ENCODE measurements around the gene GCLC.

Gene GCLC

DNA sequence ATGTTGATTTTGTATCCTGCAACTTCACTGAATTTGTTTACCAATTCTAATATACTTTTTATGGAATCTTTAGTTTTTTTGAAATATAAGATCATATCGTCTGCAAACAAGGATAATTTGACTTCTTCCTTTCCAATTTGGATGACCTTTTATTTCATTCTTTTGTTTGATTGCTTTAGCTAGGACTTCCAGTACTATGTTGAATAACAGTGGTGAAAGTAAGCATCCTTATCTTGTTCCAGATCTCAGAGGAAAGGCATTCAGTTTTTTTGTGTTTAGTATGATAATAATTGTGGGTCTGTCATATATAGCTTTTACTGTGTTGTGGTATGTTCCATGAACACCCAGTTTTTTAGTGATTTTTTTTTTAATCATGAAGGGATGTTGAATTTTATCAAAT is 75.7 kb downstream of the GCLC start:
- Histone ChIP-seq H3K4me1 (ENCODE audit: control insufficient read depth, insufficient read depth, low read length) (no peaks in the 10 kb centered on the region), H3K4me3 (ENCODE audit: low read depth, low read length) (no peak overlapping the region), H3K9me3 (ENCODE audit: control insufficient read depth, insufficient read depth, low read depth, low read length) (no peaks in the 10 kb centered on the region), H3K27ac (ENCODE audit: extremely low read depth, low read depth, low read length) (no peak overlapping the region), H3K36me3 (ENCODE audit: control insufficient read depth in 2 of 2, insufficient read depth in 1 of 2, low read length in 2 of 2) (no peaks in the 10 kb centered on the region)
- no peak for TF ChIP-seq ZNF121 (tag by site-specific recombination; IDR thresholded peaks at IDR 0.05)
- TF ChIP-seq ZNF654 (tag by site-specific recombination; IDR thresholded peaks at IDR 0.05; ENCODE audit: low read depth), result no peak
- no peak for TF ChIP-seq ZNF791 (tag by site-specific recombination; IDR thresholded peaks at IDR 0.05)
- no peak for TF ChIP-seq FEZF1 (tag by site-specific recombination; IDR thresholded peaks at IDR 0.05)
- TF ChIP-seq ZNF670 (tag by site-specific recombination; IDR thresholded peaks at IDR 0.05; ENCODE audit: low read depth), result no peak
- no peak for TF ChIP-seq ZNF548 (tag by site-specific recombination; IDR thresholded peaks at IDR 0.05)
- TF ChIP-seq GLI2 (tag by site-specific recombination; IDR thresholded peaks at IDR 0.05; ENCODE audit: borderline replicate concordance, low read depth), result no peak
- TF ChIP-seq ZNF155 (tag by site-specific recombination; IDR thresholded peaks at IDR 0.05), result no peak
- TF ChIP-seq ZNF658 (tag by site-specific recombination; IDR thresholded peaks at IDR 0.05), result no peak
- TF ChIP-seq ZNF629 (tag by site-specific recombination; IDR thresholded peaks at IDR 0.05), result no peak
- TF ChIP-seq ZNF214 (tag by site-specific recombination; IDR thresholded peaks at IDR 0.05; ENCODE audit: borderline replicate concordance), result no peak
- no peak for TF ChIP-seq ZNF585B (tag by site-specific recombination; IDR thresholded peaks at IDR 0.05)
- CTCF ChIA-PET, result interaction anchor here (0.7 to 1.1 kb wide), 2 partner anchors 23 to 257 kb away, joined by 3 to 4 read pairs; no protein-coding TSS in a partner anchor
- POLR2A ChIA-PET, result interaction anchor here (0.6 kb wide), 1 partner anchor 204 kb away, joined by 3 read pairs; no protein-coding TSS in a partner anchor

DNA sequence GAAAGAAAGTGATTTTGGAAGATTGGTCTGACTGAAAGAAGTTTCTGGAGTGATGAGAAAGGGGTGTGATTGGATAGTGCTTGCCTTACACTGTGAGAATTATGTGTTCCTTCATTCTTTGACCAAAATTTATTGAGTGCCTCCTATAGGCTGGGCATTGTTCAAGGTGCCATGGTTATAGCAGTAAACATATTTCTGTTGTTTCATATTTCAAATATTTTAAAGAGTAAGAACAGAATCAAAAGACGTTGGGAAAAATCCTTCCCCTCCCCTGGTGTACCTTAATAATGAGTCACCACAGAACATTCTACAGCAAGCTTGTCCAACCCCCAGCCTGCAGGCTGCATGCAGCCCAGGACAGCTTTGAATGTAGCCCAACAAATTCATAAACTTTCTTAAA is 78.6 kb downstream of the GCLC start:
- Histone ChIP-seq H3K4me3 (ENCODE audit: low read depth, low read length) (no peak overlapping the region), H3K27ac (ENCODE audit: extremely low read depth, low read depth, low read length) (no peak overlapping the region), H3K9me3 (ENCODE audit: control insufficient read depth, insufficient read depth, low read depth, low read length) (no peaks in the 10 kb centered on the region), H3K4me1 (ENCODE audit: control insufficient read depth, insufficient read depth, low read length) (no peaks in the 10 kb centered on the region), H3K36me3 (ENCODE audit: control insufficient read depth in 2 of 2, insufficient read depth in 1 of 2, low read length in 2 of 2) (no peaks in the 10 kb centered on the region)
- ChIA-PET POLR2A (interaction anchor here (0.5 kb wide), 1 partner anchor 537 kb away, joined by 4 read pairs; no protein-coding TSS in a partner anchor), CTCF (interaction anchor here (0.7 to 0.8 kb wide), 2 partner anchors 10 to 14 kb away, joined by 3 to 4 read pairs; no protein-coding TSS in a partner anchor)
- TF ChIP-seq, protein P1, sequence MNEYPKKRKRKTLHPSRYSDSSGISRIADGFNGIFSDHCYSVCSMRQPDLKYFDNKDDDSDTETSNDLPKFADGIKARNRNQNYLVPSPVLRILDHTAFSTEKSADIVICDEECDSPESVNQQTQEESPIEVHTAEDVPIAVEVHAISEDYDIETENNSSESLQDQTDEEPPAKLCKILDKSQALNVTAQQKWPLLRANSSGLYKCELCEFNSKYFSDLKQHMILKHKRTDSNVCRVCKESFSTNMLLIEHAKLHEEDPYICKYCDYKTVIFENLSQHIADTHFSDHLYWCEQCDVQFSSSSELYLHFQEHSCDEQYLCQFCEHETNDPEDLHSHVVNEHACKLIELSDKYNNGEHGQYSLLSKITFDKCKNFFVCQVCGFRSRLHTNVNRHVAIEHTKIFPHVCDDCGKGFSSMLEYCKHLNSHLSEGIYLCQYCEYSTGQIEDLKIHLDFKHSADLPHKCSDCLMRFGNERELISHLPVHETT (tag by site-specific recombination; IDR thresholded peaks at IDR 0.05), result no peak
- no peak for TF ChIP-seq ZNF16 (tag by site-specific recombination; IDR thresholded peaks at IDR 0.05; ENCODE audit: low read depth)

DNA sequence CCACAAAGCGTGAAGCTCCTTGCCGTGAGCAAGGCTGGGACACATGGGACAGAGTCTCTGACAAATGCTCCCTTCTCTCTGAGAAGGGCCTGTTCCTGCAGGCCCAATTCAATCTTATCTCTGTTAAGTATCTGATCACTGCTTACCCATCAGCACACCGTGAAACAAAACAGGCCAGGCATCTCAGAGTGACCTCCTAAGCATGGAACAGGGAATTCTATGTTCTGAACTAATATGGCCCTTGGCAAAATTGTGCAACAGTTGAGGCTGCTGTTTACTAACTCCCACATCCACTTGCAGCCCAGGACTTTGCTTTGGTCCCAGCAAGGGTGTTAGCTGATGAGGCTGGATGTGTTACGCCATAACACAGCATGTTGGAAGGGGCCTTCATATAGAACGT is 79.2 kb downstream of the GCLC start:
- CTCF ChIA-PET, result interaction anchor here (0.5 kb wide), 1 partner anchor 374 kb away, joined by 3 read pairs; no protein-coding TSS in a partner anchor
- no peaks in the 10 kb centered on the region for H3K4me1 ChIP-seq (ENCODE audit: control insufficient read depth, insufficient read depth, low read length)
- H3K4me3 ChIP-seq (ENCODE audit: low read depth, low read length), result no peak overlapping the region
- POLR2A ChIA-PET, result interaction anchor here (0.5 kb wide), 1 partner anchor 538 kb away, joined by 4 read pairs; no protein-coding TSS in a partner anchor
- no peaks in the 10 kb centered on the region for H3K9me3 ChIP-seq (ENCODE audit: control insufficient read depth, insufficient read depth, low read depth, low read length)
- peak; percentile 49; the same call in 1 of the 2 replicates for TF ChIP-seq SCRT2 (tag by site-specific recombination; IDR thresholded peaks at IDR 0.05)
- no peak for TF ChIP-seq IKZF3 (tag by site-specific recombination; IDR thresholded peaks at IDR 0.05)
- no peaks in the 10 kb centered on the region for H3K36me3 ChIP-seq (ENCODE audit: control insufficient read depth in 2 of 2, insufficient read depth in 1 of 2, low read length in 2 of 2)
- no peak overlapping the region for H3K27ac ChIP-seq (ENCODE audit: extremely low read depth, low read depth, low read length)

DNA sequence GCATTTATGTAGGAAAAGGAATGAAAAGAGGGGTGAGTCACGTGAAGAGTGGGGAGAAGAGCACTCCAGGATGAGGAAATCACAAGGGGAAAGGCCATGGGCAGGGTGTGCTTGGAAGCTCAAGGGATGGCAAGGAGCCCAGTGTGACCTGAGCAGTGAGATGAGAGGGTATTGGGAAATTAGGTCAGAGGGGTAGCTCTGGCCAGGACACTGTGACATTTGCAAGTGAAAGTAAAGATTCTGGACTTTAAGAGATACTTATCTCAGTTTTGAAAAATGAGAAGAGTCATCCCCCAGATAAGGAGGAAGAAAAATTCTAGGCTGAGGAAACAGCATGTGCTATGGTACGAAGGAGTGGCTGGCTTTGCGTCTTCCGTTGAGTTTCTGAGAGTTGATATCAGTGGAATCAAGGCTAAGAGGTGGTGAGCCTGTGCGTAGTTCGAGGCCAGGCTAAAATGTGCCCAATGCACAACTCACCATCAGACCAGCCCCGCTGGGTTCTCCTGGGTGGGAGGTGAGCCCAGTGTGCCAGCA is 79.9 kb downstream of the GCLC start:
- CTCF ChIA-PET, result no interaction called here
- H3K36me3 ChIP-seq (ENCODE audit: control insufficient read depth in 2 of 2, insufficient read depth in 1 of 2, low read length in 2 of 2), result no peaks in the 10 kb centered on the region

More for the DNA sequence above, 79.9 kb downstream of the GCLC start:
- H3K4me1 ChIP-seq (ENCODE audit: control insufficient read depth, insufficient read depth, low read length), result no peaks in the 10 kb centered on the region
- H3K4me3 ChIP-seq (ENCODE audit: low read depth, low read length), result no peak overlapping the region
- POLR2A ChIA-PET, result interaction anchor here (0.5 kb wide), 1 partner anchor 52 kb away, joined by 3 read pairs; no protein-coding TSS in a partner anchor
- no peak overlapping the region for H3K27ac ChIP-seq (ENCODE audit: extremely low read depth, low read depth, low read length)
- no peaks in the 10 kb centered on the region for H3K9me3 ChIP-seq (ENCODE audit: control insufficient read depth, insufficient read depth, low read depth, low read length)
- no peak for TF ChIP-seq ZFP37 (tag by site-specific recombination; IDR thresholded peaks at IDR 0.05)
- TF ChIP-seq ZNF366 (tag by site-specific recombination; conservative IDR thresholded peaks at IDR 0.05), result no peak
- TF ChIP-seq ZNF2 (tag by site-specific recombination; IDR thresholded peaks at IDR 0.05), result no peak
- TF ChIP-seq ZFP3 (tag by site-specific recombination; IDR thresholded peaks at IDR 0.05; ENCODE audit: low read depth), result no peak
- TF ChIP-seq, protein P2, sequence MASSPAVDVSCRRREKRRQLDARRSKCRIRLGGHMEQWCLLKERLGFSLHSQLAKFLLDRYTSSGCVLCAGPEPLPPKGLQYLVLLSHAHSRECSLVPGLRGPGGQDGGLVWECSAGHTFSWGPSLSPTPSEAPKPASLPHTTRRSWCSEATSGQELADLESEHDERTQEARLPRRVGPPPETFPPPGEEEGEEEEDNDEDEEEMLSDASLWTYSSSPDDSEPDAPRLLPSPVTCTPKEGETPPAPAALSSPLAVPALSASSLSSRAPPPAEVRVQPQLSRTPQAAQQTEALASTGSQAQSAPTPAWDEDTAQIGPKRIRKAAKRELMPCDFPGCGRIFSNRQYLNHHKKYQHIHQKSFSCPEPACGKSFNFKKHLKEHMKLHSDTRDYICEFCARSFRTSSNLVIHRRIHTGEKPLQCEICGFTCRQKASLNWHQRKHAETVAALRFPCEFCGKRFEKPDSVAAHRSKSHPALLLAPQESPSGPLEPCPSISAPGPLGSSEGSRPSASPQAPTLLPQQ (tag by site-specific recombination; IDR thresholded peaks at IDR 0.05), result no peak
